ENCODE results near the gene MAX. TPM values are rescaled to one million over a fixed set of nuclear protein-coding genes. Genes with fewer than 3 reads are reported as not detected.
A peak's percentile ranks its signal among the peaks of the same experiment; 100 is the strongest.

Gene MAX
- total and polyA plus RNA-seq, 3 donors from 2014 or later = 53.1 to 56.7 (median 56.4) TPM

GRCh38 chr14:65028937-65029336 is 73.4 kb downstream of the MAX start:
- no peak for DNase-seq
- no peak overlapping the region for H3K4me3 ChIP-seq
- H3K9me3 ChIP-seq = no peaks in the 10 kb centered on the region
- intact Hi-C loops (cut with DNase I; ENCODE audit: low total_unique reads) = no loop called here
- H3K27ac ChIP-seq = no peak overlapping the region
- no peaks in the 10 kb centered on the region for H3K27me3 ChIP-seq
- no peak for TF ChIP-seq CTCF (IDR thresholded peaks at IDR 0.05)
- TF ChIP-seq POLR2A (IDR thresholded peaks at IDR 0.05) = no peak
- H3K36me3 ChIP-seq (ENCODE audit: low read depth, missing control alignments) = no peaks in the 10 kb centered on the region
- WGBS, 2 donors = 88 to 96% methylated on average over 3 of the region's 3 CpGs
- peaks cover 3% of the 10 kb centered on the region for H3K4me1 ChIP-seq

GRCh38 chr14:65027127-65027799 is 75.1 kb downstream of the MAX start:
- intact Hi-C loops (cut with DNase I; ENCODE audit: low total_unique reads) = no loop called here
- Histone ChIP-seq H3K36me3 (ENCODE audit: low read depth, missing control alignments) (no peaks in the 10 kb centered on the region), H3K4me1 (peaks cover 3% of the 10 kb centered on the region), H3K27me3 (no peaks in the 10 kb centered on the region), H3K9me3 (no peaks in the 10 kb centered on the region), H3K27ac (no peak overlapping the region), H3K4me3 (no peak overlapping the region)
- no peak for DNase-seq
- TF ChIP-seq POLR2A (IDR thresholded peaks at IDR 0.05) (no peak), CTCF (IDR thresholded peaks at IDR 0.05) (no peak)
- 90 to 92% methylated on average over 9 to 11 of the region's 11 CpGs for WGBS, 2 donors

- intact Hi-C loops (cut with DNase I; ENCODE audit: low total_unique reads) = no loop called here
- no peak for TF ChIP-seq CTCF (IDR thresholded peaks at IDR 0.05)
- TF ChIP-seq POLR2A (IDR thresholded peaks at IDR 0.05) = no peak
- Histone ChIP-seq H3K27ac (no peak overlapping the region), H3K4me3 (no peak overlapping the region), H3K36me3 (ENCODE audit: low read depth, missing control alignments) (no peaks in the 10 kb centered on the region), H3K9me3 (no peaks in the 10 kb centered on the region), H3K27me3 (no peaks in the 10 kb centered on the region), H3K4me1 (peaks cover 3% of the 10 kb centered on the region)
- 91 to 95% methylated on average over 9 of the region's 9 CpGs for WGBS, 2 donors
- no peak for DNase-seq
Measured at GRCh38 chr14:65026526-65026925, 75.8 kb downstream of the MAX start.

GRCh38 chr14:65025818-65026217 is 76.5 kb downstream of the MAX start:
- H3K27me3 ChIP-seq = no peaks in the 10 kb centered on the region
- H3K4me3 ChIP-seq = no peak overlapping the region
- H3K9me3 ChIP-seq = no peaks in the 10 kb centered on the region
- TF ChIP-seq CTCF (IDR thresholded peaks at IDR 0.05) = no peak
- TF ChIP-seq POLR2A (IDR thresholded peaks at IDR 0.05) = no peak
- intact Hi-C loops (cut with DNase I; ENCODE audit: low total_unique reads) = no loop called here
- peaks cover 3% of the 10 kb centered on the region for H3K4me1 ChIP-seq
- whole genome bisulfite sequencing, 2 donors = 53 to 68% methylated on average over 6 of the region's 6 CpGs
- no peaks in the 10 kb centered on the region for H3K36me3 ChIP-seq (ENCODE audit: low read depth, missing control alignments)
- DNase-seq = no peak
- H3K27ac ChIP-seq = peak overlapping the region in 1 of 2 donors; percentile 23

Small RNA genes within 50 kb of the gene (microRNA-seq; reads per million reads assigned to microRNA genes)
- gene MIR4706 (ENCODE audit: borderline number of aligned reads in 2 of 2, borderline replicate concordance in 1 of 2) = 0.69 to 2.8 reads per million in 2 donors

Small RNA genes within 50 kb of the gene (small RNA-seq; reads per million reads assigned to genes)
- gene MIR4706 = 0 to 0.47 reads per million in 2 donors
- 0.09 reads per million in 2 donors for gene RNU2-14P

Other genes with a start within 250 kb of the MAX start
- gene SPTB, start 222.6 kb downstream of the MAX start, total RNA-seq = 1 to 10 TPM; 5.6 to 6.6 TPM
- 3.3 TPM for gene SPTB, start 222.6 kb downstream of the MAX start, polyA plus RNA-seq (ENCODE audit: insufficient read depth, low read depth, low replicate concordance)
- gene CHURC1, start 188.1 kb downstream of the MAX start, total RNA-seq = 10 to 100 TPM; 53.5 to 55.7 TPM
- gene CHURC1, start 188.1 kb downstream of the MAX start, polyA plus RNA-seq (ENCODE audit: insufficient read depth, low read depth, low replicate concordance) = 62.8 TPM
- under 1 TPM in 1 of 2 donors, not detected in 1; 0.99 TPM for gene GPX2, start 159.8 kb downstream of the MAX start, total RNA-seq
- gene GPX2, start 159.8 kb downstream of the MAX start, polyA plus RNA-seq (ENCODE audit: insufficient read depth, low read depth, low replicate concordance) = 1.9 TPM
- gene RAB15, start 130.2 kb downstream of the MAX start, total RNA-seq = 1 to 10 TPM; 1.9 to 3.2 TPM
- 4.0 TPM for gene RAB15, start 130.2 kb downstream of the MAX start, polyA plus RNA-seq (ENCODE audit: insufficient read depth, low read depth, low replicate concordance)
- gene FNTB, start 115.6 kb downstream of the MAX start, total RNA-seq = 10 to 100 TPM; 52.5 to 68.1 TPM
- 43.2 TPM for gene FNTB, start 115.6 kb downstream of the MAX start, polyA plus RNA-seq (ENCODE audit: insufficient read depth, low read depth, low replicate concordance)